Measurements from ENCODE around the gene MAD1L1. TPM values are rescaled to one million over a fixed set of nuclear protein-coding genes. Genes with fewer than 3 reads are reported as not detected.

MAD1L1 gene
- total and polyA plus RNA-seq, 2 of the 8 experiments (the other 6 are each of a cell fraction or from before 2014, with no cell fraction given), result 40.4 to 44.6 TPM

DNA sequence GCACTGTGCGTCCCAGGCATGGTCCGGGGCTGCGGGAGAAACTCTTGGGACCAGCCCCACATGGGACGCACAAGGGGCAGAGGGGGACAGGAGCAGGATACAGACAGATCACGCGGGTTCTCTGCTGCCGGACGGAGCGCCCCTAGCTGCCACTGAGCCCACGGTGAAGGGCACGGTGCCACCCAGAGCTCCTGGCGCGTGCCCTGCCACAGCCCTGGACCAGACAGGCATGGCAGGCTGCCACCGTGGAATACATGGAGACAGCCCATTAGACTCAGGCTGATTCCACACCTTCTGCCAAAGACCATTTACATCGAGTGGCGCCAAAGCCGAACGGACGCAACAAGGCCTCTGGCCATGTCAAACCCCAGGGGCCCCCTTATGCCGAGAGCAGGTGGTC, 90.4 kb downstream of the MAD1L1 start (continued):
- no peak for TF ChIP-seq TBP (IDR thresholded peaks at IDR 0.05; ENCODE audit: low read depth, low read length)
- no peak for TF ChIP-seq JUN (IDR thresholded peaks at IDR 0.05; ENCODE audit: low read depth, low read length)
